ENCODE data around the gene JSRP1.

The JSRP1 gene, protein sequence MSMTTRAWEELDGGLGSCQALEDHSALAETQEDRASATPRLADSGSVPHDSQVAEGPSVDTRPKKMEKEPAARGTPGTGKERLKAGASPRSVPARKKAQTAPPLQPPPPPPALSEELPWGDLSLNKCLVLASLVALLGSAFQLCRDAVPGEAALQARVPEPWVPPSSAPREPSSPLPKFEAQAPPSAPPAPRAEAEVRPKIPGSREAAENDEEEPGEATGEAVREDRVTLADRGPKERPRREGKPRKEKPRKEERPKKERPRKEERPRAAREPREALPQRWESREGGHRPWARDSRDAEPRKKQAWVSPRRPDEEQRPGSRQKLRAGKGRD

DNA sequence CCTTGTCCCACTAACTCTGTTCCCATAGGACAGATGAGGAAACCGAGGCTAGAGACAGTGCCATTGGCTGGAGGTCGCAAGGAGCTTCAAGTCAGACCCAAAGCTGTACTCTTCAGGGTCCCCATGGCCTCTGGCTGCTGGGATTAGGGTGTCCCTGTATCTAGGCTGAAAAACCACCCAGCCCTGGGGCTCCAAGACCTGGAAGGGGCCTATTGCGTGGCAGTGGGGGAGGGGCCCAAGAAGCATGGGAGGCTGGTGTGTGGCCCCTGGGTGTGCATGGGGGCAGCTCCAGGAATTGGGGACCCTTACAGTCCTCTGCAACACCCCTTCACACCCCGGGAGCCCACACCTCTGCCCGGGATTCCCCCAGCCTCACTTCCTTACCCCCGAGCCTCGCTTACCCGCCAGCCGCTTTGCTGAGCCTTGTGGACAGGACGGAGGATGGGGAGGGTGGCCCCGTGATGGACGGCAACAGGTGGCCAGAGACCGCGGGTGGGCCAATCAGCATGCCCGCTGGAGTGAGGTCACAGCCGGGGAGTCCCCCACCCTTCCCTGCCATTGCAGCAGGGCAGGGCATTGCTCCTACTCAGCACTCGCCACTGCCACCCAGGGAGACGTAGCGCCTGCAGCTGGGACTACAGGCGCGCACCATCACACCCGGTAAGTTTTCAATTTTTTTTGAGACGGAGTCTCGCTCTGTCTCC is at the start of gene JSRP1:
TSS of gene JSRP1 (minus strand) at position 436 of the 704 bp plus-strand sequence. CDS start 1,103 bp downstream, outside the sequence.
- DNase-seq (ENCODE audit: low read depth, low spot score) = no peak

DNA sequence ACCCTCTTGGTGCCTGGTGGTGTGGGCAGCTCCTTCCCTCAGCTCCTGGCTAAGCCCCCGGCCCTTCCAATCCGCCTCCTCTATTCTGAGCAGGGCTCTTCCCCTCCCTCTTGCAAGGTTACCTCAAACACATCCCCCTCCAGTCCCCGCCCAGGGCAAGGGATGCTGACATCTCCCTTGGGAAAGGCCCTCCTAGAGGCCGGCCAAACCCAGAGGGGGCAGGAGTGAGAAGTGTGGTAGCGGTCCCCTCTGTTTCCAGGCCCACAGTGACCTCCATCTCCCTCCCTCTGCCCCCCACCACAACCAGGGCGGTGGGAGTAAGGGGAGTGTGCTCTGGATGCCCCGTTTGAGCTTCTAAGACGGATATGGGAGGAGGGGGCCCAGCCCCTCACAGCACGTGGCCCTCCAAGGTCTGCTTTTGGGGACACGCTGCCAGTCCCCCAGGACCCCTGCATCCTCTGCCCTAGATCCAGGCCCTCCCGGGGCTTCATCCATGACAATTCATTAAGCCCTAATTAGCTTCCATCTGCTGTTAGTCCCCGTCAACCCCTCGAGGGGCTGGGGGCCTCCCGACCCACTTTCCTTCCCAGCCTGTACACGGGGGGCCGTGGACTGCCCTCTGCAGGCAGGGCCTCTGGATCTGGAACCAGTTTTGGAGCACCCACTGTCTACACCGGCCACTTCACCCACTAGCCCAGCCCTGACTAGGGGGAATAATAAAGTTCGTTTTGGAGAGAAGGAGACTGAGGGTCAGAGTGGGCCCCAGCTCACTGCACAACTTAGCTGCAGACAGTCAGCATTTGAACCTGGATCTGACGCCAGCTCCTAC is 49.4 kb upstream of the JSRP1 start:
- DNase-seq (ENCODE audit: low read depth, low spot score) = no peak

DNA sequence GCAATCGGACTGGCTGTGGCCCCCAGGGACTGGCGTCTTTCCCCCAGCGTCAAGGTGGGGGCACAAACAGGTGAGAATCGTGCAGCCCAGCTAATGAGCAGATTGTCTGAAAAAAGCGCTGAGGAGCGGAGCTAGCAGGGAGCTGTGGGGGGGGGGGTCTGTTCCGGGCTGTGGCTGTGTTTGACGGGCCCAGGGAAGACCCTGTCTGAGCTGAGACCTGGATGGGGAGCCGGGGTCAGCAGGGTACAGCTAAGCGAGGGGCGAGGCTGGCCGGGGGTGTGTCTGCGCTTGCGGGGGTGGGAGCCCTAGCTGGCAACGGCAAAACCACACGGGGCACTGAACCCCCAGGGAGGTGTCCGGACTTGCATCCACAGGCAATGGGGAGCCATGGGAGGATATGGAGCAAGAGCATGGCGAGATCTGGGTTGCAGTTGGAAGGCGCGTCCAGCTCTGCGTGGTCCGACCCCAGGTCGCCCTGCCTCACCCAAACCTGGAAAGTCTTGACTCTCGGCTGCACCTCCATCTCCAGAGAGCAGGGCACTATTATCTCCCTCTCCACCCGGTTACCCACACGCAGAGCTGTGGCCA is 47.1 kb upstream of the JSRP1 start:
- no peak for DNase-seq (ENCODE audit: low read depth, low spot score)

DNA sequence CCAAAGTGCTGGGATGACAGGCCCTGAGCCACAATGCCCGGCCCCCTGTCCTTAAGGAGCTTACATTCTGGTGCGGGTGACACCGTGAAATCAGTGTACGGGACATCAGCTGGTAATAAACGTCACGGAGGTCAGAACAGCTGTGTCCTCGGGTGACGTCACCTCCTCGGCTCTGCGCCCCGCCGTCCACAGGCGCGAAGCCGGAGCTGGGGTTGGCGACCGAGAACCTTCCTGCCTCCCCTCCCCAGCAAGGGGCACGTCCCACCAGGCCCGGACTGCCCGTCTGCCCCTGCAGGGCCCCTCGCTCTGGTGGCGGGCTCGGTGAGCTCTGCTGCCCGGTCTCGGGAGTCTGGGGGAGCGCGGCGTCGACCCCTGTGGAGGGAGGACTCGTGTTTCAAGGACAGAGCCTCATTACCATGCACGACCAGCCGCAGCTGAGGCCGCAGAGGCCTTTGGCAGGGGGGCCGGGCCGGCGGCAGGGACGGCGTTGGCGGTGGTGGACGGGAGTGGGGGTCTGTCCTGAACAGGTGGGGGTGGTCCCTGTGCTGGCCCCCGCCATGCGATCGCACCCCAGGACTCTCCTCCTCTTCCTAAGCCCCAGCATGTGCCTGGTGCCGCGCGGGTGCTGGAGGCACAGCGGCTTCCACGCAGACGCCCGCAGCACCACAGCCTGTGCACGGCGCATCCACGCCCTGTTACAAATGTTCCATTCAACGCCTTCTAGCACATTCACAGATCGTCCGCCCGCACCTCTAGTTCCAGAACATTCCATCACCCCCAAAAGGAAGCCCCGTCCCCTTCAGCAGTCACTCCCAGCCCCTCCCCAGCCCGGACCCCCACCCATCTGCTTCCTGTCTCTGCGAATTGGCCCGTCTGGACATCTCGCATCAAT is 46.3 kb upstream of the JSRP1 start:
- no peak for DNase-seq (ENCODE audit: low read depth, low spot score)

DNA sequence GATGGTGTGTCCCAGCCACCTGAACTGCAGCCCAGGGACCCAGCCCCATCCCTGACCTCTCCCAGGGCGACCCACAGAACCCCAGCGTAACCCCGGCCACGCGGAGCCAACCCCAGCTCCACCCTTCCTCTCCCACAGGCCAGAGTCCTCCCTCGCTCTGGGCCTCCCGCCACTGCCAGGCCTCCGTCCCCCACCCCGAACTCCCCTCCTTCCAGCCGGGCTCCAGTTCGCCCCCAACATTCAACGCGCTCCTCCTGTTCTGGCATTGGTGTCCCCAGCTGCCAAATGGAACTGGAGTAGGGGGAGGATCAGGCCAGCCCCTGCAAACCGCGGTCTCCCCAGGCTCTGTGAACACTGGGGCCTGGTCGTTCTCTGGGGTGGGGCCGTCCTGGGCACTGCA is 44.3 kb upstream of the JSRP1 start:
- DNase-seq (ENCODE audit: low read depth, low spot score) = no peak

DNA sequence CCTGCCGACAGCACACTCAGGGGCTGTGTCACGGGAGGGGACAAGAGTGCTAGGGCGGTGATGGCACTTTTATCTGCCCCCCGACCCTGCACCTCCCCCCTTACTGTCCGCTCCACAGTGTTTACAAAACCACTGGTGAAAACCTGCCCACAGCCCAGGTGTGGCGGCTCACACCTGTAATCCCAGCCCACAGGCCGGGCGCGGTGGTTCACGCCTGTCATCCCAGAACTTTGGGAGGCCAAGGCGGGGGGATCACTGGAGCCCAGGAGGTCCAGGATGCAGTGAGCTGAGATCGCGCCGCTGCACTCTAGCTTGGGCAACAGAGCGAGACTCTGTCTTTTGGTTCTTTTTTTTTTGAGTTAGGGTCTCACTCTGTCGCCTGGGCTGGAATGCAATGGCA is 39.9 kb upstream of the JSRP1 start:
- DNase-seq (ENCODE audit: low read depth, low spot score) = no peak

DNA sequence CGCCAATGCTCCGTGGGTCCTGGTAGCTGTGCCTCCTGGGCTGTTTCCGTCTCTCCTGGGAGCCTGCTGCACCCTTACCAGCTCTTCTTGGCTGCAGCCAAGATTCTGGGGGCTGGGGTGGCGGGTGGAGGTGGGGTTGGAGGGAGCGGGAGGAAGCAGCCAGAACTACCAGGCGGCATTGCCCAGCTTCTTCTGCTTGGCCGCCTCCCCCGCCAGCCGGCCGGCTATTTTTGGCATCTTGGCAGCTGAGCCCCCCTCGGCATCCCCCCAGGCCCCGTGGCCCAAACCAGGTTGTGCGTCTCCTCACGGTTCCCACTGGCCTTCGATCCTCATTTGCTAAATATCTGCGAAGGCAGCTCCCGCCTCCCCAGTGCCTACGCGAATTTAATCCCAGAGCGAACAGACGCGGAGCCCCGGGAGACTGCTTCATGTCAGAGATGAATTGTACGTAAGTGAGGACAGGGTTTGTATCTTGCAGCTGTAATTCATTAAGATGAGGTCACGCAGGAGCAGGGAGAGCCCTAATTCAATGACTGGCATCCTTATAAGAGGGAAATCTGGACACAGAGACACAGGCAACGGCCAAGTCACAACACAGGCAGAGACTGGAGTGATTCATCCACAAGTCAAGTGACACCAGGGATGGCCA is 38.6 kb upstream of the JSRP1 start:
- no peak for DNase-seq (ENCODE audit: low read depth, low spot score)

DNA sequence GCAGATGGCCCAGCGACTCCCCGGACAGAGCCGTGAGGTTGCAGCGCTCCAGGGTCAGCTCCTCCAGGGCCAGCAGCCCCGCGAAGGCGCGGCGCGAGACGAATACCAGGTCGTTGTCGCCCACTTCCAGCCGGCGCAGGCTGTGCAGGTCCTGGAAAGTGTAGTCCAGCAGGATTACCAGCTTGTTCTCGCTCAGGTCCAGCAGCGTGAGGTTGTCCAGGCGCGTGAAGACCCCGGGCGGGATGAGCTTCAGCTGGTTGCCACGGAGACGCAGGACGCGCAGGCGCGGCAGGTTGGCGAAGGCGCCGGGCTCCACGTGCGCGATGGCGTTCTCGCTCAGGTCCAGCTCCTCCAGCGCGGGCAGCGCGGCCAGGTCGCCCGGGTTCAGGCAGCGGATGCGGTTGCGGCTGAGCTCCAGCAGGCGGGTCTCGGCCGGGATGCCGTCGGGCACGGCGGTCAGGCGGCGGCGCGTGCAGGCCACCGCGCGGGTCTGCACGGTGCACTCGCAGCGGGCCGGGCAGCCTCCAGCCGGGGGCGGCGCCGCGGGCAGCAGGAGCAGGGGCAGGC is 35.1 kb upstream of the JSRP1 start:
- DNase-seq (ENCODE audit: low read depth, low spot score) = no peak

DNA sequence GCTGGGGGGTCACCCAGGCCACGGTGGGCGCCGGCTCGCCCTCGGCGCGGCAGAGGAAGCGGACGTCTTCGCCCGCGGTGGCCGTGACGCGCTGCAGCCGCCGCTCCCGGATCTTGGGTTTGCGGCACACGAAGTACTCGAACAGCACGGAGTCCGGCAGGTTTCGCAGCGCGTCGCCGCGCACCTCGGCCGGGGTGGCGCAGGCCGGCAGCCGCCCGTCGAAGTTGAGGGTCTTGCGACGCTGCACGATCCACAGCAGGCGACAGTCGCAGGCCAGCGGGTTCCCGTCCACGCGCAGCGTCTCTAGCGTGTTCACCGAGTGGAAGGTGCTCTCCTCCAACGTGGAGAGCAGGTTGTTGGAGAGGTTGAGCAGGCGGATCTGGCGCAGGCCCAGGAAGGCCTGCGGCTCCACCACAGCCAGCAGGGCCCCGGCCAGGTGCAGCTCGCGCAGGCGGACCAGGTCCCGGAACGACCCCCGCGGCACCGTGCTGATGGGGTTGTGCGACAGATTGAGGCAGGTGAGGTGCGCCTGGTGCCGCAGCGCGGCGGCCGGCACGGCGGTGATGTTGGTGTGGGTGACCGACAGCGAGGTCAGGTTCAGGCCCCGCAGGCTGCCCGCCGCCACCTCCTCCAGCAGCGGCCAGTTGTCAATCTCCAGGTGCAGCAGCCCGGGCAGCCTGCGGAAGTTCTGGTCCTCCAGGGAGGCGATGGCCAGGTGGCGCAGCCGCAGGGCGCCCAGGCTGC is 34.4 kb upstream of the JSRP1 start:
- DNase-seq (ENCODE audit: low read depth, low spot score) = no peak

DNA sequence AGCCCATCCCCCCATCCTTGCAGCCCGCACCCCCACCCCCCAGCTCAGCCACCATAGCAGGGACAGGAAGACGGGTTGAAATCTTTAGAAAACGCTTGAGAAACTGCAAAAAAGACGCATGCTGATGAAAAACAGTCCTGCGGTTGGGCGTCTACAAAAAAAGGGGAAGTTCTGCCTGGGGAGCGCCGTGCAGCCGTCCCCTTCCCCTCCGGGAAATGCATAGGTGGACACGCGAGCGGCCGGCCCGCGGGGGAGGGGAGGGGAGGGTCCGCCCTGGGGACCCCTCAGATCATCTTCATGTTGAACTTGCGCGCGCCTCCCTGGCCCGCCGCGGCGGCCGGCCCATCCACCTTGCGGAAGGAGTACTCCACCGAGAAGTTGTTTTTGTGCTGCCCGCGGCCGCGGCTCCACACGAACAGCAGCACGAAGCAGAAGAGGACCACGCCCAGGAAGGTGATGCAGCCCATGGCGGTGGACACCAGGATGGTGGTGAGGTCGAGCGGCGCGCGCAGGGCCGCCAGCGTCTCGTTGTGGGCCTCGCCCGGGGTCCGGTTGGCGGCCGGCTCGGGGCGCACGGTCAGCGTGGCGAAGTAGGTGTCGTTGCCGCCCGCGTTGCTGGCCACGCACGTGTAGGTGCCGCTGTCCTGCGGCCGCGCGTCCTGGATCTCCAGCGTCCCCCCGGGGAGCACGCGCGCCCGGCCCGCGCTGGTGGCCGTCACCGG is 33.7 kb upstream of the JSRP1 start:
- no peak for DNase-seq (ENCODE audit: low read depth, low spot score)

DNA sequence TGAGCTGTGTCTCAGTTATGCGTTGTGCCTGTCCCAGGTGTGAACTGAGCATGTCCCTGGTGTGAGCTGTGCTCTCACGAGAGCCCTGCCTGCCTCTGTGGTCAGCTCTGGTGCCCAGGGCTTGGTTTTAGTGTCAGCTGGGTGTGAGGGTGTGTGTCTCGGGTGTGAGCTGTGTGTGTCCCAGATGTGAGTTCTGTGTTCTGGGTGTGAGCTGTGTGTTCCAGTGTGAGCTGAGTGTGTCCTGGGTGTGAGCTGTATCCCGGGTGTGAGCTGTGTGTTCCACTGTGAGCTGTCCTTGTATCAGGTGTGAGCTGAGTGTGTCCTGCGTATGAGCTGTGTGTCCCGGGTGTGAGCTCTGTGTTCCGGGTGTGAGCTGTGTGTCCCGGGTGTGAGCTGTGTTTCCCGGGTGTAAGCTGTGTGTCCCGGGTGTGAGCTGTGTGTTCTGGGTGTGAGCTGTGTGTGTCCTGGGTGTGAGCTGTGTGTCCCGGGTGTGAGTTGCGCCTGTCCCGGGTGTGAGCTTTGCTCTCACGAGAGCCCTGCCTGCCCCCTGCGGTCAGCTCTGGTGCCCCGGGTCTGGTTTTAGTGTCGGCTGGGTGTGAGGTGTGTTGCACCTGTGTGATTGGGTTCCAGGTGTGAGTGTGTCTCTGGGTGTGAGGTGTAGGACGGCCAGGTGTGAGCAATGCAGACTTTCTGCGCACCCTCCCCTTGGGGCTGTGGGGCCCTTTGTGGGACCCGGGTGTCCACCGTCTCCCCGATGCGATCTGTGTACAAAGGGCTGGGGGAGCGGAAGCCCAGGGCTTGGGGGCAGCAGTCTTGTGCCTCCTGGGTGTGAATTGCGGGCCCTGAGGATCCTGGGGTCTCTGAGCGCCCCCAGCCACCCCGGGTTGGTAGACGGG is 32.8 kb upstream of the JSRP1 start:
- DNase-seq (ENCODE audit: low read depth, low spot score) = no peak

DNA sequence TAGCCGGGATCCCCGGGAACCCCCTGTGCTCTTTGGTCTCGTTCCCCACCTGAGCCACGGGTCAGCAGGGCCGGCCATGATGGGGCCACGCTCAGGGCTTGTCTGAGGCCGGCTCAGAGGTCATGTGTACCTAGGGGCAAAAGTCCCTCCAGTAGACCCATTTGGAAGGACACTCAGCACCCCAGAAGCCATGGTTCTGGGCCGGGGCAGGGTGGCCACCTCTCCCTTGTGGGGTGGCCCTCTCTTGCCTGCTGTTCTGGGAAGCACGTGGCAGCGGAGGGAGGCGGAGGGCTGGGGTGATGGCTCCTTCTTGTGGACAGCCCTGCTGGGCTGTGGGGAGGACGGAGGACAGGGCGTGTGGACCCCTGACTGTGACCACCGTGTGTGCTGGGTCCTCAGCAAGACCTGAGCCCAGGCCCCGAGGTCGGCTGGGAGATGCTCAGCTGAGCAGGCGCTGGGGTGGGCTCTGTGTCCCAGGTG is 32.2 kb upstream of the JSRP1 start:
- no peak for DNase-seq (ENCODE audit: low read depth, low spot score)

DNA sequence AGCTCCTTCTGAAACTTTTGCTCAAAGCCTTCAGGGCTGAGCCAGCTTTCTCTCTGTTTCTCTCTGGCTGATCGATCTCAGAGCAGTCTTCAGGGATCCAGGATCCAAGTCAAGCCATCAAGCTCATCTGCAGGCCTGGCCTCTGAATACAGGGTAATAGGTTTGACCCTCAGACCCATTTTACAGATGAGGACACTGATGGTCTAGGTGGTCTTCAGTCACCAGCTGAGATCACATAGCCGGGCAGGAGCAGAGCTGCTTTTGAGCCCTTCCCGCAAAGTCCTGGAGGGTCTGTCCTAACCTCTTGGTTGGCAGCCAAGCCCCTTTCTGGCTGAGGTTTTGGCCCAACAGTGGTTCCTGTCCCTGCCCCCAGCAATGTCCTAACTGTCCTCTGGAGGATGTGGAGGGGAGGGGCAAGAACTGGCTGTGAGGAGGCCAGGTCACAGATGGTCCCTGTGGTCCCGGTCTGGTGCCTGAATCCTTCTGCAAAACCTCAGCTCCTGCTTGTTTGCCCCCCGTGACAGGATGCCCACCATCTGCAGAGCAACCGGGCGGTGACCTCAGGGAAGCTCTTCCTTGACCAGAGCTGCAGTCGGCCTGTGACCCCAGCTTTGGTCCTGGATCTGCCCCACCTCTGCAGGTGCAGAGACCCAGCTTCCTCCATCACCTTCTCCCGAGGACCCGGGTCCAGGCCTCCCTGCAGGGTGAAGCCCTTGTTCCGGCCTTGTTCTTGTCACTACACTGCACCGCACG is 31.5 kb upstream of the JSRP1 start:
- DNase-seq (ENCODE audit: low read depth, low spot score) = no peak

DNA sequence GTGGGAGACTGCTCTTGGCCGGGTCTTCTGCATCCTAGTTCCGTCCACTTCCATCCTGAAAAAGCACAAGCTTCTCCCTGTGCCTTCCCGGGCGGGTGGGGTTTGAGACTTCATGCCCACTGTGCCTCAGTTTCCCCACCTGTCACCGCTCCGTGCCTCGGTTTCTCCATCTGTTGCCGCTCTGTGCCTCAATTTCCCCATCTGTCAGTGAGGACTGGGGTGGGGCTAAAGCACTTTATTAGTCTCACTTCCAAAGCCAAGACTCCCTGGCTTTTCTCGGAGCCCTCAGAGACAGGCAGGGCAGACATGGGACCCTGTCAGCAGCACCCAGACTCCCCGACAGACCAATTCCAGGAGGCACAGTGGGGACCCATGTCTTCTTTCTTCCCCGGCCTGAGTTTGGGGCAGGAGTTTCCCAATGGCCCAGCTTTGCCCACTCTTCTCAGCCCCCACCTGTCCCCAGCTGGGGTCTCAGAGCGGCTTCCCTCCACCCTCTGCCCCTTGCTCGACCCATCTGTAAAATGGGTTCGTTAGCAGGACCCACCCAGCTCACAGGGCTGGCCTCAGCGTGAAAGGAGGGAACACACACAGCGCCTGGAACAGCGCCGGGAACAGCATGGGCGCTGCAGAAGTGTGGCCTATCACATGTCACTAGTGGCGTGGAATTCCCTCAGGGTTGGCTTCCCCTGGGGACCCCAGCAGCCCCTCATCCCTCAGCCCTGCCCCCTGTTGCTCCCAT is 30.4 kb upstream of the JSRP1 start:
- DNase-seq (ENCODE audit: low read depth, low spot score) = no peak

DNA sequence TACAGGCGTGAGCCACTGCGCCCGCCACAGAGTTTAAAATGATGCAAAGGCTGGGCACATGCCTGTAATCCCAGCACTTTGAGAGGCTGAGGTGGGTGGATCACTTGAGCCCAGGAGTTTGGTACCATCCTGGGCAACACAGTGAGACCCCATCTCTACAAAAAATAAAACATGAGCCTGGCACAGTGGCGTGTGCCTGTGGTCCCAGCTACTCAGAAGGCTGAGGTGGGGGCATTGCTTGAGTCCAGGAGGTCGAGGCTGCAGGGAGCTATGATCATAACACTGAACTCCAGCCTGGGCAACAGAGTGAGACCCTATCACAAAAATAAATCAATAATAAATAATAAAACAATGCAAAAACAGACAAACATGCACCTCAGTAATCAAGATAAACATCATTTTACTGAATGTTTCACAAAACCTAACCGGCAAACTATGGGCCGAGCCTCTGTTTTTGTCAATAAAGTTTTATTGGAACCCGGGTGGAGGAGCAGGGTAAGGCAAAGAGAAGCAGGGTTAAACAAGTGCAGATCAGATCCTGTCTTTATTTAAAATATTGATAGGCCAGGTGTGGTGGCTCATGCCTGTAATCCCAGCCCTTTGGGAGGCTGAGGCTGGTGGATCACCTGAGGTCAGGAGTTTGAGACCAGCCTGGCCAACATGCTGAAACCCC is 27.8 kb upstream of the JSRP1 start:
- no peak for DNase-seq (ENCODE audit: low read depth, low spot score)

DNA sequence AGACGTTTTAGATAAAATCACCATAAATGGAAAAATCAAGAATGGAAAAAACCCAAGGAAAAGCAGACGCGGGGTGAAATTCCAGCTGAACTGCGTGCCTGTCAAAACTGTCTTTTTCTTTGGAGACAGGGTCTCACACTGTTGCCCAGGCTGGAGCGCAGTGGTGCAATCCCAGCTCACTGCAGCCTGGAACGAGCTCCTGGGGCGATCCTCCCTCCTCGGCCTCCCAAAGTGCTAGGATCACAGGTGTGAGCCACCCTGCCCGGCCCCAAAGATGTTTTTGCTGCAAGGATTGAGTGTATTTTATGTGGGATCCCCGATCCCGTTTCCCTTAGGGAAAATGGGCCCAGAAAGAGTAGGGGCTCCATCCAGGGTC is 26.6 kb upstream of the JSRP1 start:
- DNase-seq (ENCODE audit: low read depth, low spot score) = no peak

Data from activated CD4-positive, CD25-positive, alpha-beta regulatory T cell treated with anti-CD3 and anti-CD28 coated beads, Interleukin-2, amount 50 U/mL, for 16 hours (primary cell).